HG03571 (cell line): ENCODE measurements around the gene PIGB.
A peak's percentile ranks its signal among the peaks of the same experiment; 100 is the strongest.
"Not testable (repeated sequence)": the region's sequence is repeated elsewhere in the genome, so short reads cannot be mapped to it uniquely, and the experiment has no call there.

Source experiments
- ATAC-seq: cut with Tn5 transposase; IDR thresholded peaks from one replicate; pipeline ENCODE4 v1.9.1; 2021; ENCODE audit not compliant: unreplicated experiment

PIGB gene

DNA sequence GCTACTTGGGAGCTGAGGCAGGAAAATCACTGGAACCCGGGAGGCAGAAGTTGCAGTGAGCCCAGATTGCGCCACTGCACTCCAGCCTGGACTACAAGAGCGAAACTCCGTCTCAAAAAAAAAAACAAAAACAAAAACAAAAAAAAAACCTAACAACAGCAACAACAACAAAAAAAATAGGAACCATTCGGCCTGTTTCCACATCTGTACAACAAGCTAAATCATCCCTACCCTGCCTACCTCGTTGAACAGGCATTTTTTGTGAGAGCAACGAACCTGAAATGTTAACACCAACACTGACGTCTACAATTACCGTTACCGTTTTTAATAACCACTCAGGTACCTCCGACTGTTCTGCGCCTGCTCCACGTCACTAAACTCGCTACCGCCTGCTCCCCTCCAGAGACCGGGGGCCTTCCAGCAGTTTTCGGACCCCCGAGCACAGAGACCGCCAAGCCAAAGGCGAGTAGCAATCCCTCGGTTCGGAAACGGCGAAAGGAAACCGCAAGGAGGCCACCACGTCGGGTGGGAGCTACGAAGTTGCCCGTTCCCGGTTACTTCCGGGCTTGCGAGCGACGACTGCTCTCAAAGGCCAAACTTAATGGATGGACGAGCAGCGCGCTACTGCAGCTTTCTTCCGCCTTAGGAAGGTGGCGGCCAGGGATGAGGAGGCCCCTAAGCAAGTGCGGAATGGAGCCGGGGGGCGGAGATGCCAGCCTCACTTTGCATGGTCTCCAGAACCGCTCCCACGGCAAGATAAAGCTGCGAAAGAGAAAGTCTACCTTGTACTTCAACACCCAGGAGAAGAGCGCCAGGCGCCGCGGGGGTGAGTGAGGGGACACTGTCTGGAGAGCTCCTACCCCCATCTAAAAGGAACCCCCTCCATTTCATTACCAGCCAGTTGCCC, at the start of gene PIGB, which contains the start of gene PIGBOS1:
Gene PIGB (plus strand): TSS at position 635 of the 907 bp plus-strand sequence. CDS start 29 bp downstream, at position 664.
Gene PIGBOS1 (minus strand): TSS at position 536 of the 907 bp plus-strand sequence. CDS start 1,331 bp downstream, outside the sequence.
- peak; percentile 96 for ATAC-seq

- ATAC-seq = no peak
These were observed 48.7 kb upstream of the PIGB start for GRCh38 chr15:55270291-55270690.

DNA sequence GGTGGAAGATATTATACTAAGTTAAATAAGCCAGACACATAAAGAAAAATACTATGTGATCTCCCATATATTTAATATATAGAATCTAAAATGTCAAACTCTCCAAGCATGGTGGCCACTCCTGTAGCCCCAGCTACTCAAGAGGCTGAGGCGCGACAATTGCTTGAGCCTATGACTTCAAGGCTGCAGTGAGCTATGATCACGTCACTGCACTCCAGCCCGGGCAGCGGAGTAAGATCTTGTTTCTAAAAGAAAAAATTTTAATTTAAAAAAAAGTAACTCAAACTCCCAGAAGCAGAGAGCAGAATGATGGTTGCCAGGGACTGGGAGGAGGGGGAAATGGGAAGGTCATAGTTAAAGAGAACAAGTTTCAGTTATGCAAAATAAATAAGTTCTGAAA, 42.7 kb upstream of the PIGB start:
- no peak for ATAC-seq

DNA sequence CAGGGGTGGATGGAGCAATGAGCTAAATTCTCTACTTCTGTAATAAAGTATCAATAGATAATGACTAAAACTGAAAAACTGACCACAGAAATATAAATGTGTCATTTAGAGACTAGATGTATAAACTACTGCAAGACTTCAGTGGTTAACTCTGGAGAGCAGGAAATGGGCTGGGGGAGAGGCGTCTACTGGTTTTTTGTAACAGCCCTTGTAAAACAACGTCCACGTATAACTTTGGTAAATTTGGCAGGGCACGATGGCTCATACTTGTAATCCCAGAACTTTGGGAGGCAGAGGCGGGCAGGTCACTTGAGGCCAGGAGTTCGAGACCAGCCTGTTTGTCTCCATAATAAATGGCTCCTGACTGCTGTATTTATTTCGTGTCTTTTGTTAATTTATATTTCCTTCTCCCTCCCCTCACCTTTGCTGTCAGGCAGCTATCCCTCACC, 41.9 kb upstream of the PIGB start:
- peak; percentile 53 for ATAC-seq

DNA sequence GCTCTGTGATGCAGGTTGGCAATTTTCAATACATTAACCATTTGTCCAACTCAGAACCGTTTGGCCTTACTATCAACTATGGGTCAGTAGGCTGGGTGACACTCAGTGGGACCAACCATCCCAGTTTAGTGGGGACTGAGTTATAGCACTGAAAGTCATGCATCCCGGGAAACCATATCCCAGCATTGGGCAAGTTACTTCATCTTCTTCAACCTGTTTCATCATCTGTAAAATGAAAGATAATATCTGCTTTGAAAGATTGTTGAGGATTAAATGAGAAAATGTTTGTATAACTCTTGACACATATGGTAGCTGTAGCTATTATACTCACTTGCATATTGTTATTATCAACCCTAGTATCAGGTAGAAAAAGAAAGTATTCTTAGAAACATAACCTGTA, 41.3 kb upstream of the PIGB start:
- ATAC-seq = no peak

- ATAC-seq = no peak
These were observed 39.8 kb upstream of the PIGB start for GRCh38 chr15:55279100-55279745.

DNA sequence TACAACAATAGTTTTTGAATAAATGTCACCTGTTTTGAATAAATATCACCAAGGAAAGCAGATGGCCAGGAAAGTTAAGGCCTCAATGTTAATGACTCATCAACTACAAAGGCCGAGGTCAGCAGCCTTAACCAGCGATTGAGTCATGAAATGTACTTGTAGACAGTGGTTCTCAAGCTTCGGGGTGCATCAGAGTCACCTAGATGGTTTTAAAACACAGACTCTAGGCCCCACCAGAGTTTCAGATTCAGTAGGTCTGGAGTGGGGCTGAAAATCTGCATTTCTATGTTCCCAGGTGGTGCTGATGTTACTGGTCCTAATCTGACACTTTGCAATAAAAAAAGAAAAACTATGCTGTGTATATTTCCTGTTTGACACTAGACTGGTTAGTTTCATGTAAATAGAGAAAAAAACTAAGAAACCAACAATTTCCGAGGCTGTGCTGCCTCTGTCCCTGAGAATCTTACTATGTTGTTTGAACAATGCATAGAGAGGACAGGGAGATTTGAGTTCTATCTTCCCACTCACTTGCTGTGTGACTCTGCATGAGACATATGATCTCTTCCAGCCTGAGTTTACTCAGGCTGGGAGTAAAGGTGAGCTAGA, 39.2 kb upstream of the PIGB start:
- ATAC-seq = peak; percentile 77

DNA sequence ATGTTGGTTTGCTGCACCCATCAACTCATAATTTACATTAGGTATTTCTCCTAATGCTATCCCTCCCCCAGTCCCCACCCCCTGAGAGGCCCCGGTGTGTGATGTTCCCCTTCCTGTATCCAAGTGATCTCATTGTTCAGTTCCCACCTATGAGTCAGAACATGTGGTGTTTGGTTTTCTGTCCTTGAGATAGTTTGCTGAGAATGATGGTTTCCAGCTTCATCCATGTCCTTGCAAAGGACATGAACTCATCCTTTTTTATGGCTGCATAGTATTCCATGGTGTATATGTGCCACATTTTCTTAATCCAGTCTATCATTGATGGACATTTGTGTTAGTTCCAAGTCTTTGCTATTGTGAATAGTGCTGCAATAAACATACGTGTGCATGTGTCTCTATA, 38.4 kb upstream of the PIGB start:
- ATAC-seq = not testable (repeated sequence)

GRCh38 chr15:55281517-55282228, 37.3 kb upstream of the PIGB start:
- ATAC-seq = no peak

GRCh38 chr15:55282284-55282833, 36.7 kb upstream of the PIGB start:
- ATAC-seq = no peak

DNA sequence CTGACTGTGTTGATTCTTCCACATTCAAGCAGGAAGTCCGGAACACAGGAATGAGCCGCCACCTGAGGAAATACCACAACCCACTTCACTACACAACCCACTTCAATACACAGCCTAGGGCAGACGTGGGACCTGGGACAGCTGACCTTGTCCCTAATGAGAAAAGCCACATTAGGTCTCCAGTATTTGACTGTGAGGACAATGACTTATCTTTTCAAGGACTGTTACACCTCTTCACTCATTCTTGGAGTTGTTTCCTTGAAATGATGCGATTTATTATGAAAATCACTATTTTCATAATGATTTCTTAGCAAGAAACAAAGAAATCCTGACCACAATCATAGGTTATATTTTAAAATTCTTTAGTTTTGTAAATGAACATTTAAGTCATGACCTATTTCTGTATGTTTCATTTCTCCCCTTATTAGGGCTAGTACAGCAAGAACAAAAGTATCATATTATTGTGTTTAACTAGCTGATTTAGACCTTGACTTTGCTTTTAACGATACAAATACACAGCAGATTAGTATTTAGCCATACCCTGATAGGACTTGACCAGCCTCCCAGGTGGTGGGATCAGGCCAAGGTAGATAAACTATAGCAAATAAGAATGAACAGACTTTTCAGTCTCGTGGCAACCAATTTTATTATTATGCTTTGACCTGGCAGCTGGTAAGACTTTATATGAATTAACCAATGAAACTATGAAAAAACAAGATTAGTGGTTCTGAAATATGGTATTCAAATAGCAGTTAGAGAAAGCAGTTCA, 35.5 kb upstream of the PIGB start:
- no peak for ATAC-seq

- no peak for ATAC-seq
These were observed 34.6 kb upstream of the PIGB start for GRCh38 chr15:55284426-55284825.

DNA sequence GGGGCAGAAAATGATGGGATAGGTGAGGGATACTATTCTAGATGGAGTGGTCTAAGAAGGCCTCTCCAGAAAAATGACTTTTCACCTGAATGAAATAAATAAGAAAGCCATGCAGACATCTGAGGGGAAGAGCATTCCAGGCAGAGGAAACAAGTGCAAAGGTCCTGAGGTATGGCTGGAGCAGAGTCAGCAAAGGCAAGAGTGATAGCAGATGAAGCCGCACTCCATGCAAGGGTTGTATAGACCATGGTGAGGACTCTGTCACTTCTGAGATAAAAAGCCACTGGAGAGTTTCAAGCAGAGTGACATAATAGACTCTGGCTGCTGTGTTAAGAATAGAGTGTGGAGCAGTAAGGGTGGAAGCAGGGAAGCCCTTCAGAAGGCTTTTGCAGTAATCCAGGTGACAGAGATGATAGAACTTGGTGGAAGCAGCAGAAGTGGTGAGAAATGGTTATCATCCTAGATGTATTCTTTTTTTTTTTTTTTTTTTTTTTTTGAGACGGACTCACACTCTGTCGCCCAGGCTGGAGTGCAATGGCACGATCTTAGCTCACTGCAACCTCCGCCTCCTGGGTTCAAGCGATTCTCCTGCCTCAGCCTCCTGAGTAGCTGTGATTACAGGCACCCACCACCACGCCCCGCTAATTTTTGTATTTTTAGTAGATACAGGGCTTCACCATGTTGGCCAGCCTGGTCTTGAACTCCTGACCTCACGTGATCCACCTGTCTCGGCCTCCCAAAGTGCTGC, 32.4 kb upstream of the PIGB start:
- ATAC-seq = not testable (repeated sequence)

- no peak for ATAC-seq
These were observed 30.9 kb upstream of the PIGB start for GRCh38 chr15:55288006-55288717.

- ATAC-seq = peak; percentile 30
These were observed 29.8 kb upstream of the PIGB start for GRCh38 chr15:55289011-55289745.

GRCh38 chr15:55289746-55290527, 29.1 kb upstream of the PIGB start, which contains the start of gene RAB27A:
RAB27A (minus strand) TSS chr15:55289813; CDS start chr15:55234934, 54,879 bp downstream.
- peak; percentile 65 for ATAC-seq

DNA sequence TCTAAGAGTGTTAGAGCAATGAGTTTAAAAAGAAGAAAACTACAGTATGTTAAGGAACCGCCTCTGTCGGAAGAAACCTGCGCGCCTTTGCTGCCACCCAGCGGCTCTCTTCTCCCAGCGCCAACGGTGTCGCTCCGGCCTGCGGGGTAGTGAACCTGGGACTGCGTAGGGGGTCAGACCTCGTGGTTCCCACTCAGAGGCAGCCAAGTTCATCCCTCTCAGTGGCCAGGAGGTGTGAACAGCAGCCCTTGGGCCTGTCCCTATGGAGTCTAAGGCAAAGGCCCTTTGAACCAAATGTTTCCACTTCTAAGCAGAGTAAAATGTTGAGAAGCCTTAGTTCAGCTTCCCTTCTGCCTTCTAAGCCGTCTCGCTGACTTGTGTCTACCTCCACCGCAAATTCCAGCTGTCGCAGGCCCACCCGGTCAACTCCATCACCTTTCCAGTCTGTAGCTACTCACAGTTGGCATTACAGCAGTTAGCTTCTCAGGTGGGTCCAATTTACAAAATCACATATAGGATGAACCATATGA, 28.4 kb upstream of the PIGB start:
- peak; percentile 71 for ATAC-seq
